ENCODE measurements around the gene CHP1. TPM values are rescaled to one million over a fixed set of nuclear protein-coding genes. Genes with fewer than 3 reads are reported as not detected.
"Not testable (repeated sequence)": the region's sequence is repeated elsewhere in the genome, so short reads cannot be mapped to it uniquely, and the experiment has no call there.

Gene CHP1
- total RNA-seq, 1 donor from 2014 or later, result 89.3 TPM

GRCh38 chr15:41307679-41308078 is 76.6 kb downstream of the CHP1 start:
- Mint-ChIP-seq H3K4me1 (ENCODE audit: low read depth) (peaks cover 9% of the 10 kb centered on the region), H3K4me3 (ENCODE audit: low read depth) (no peak overlapping the region), H3K36me3 (ENCODE audit: insufficient read depth) (peaks cover 2% of the 10 kb centered on the region), H3K27ac (no peak overlapping the region), H3K9me3 (ENCODE audit: low read depth) (no peaks in the 10 kb centered on the region), H3K27me3 (no peaks in the 10 kb centered on the region)
- DNase-seq (ENCODE audit: low spot score, unreplicated experiment), result no peak
- TF ChIP-seq, protein P1, sequence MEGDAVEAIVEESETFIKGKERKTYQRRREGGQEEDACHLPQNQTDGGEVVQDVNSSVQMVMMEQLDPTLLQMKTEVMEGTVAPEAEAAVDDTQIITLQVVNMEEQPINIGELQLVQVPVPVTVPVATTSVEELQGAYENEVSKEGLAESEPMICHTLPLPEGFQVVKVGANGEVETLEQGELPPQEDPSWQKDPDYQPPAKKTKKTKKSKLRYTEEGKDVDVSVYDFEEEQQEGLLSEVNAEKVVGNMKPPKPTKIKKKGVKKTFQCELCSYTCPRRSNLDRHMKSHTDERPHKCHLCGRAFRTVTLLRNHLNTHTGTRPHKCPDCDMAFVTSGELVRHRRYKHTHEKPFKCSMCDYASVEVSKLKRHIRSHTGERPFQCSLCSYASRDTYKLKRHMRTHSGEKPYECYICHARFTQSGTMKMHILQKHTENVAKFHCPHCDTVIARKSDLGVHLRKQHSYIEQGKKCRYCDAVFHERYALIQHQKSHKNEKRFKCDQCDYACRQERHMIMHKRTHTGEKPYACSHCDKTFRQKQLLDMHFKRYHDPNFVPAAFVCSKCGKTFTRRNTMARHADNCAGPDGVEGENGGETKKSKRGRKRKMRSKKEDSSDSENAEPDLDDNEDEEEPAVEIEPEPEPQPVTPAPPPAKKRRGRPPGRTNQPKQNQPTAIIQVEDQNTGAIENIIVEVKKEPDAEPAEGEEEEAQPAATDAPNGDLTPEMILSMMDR (IDR thresholded peaks at IDR 0.05; ENCODE audit: unreplicated experiment), result no peak

- H3K9me3 Mint-ChIP-seq (ENCODE audit: low read depth), result no peaks in the 10 kb centered on the region
- no peaks in the 10 kb centered on the region for H3K4me1 Mint-ChIP-seq (ENCODE audit: low read depth)
- H3K36me3 Mint-ChIP-seq (ENCODE audit: insufficient read depth), result peaks cover 5% of the 10 kb centered on the region
- TF ChIP-seq, protein P1 (IDR thresholded peaks at IDR 0.05; ENCODE audit: unreplicated experiment), result no peak
- no peak overlapping the region for H3K27ac Mint-ChIP-seq
- H3K27me3 Mint-ChIP-seq, result no peaks in the 10 kb centered on the region
- H3K4me3 Mint-ChIP-seq (ENCODE audit: low read depth), result no peak overlapping the region
- no peak for DNase-seq (ENCODE audit: low spot score, unreplicated experiment)
These were observed 78.3 kb downstream of the CHP1 start for GRCh38 chr15:41309226-41309905.

DNA sequence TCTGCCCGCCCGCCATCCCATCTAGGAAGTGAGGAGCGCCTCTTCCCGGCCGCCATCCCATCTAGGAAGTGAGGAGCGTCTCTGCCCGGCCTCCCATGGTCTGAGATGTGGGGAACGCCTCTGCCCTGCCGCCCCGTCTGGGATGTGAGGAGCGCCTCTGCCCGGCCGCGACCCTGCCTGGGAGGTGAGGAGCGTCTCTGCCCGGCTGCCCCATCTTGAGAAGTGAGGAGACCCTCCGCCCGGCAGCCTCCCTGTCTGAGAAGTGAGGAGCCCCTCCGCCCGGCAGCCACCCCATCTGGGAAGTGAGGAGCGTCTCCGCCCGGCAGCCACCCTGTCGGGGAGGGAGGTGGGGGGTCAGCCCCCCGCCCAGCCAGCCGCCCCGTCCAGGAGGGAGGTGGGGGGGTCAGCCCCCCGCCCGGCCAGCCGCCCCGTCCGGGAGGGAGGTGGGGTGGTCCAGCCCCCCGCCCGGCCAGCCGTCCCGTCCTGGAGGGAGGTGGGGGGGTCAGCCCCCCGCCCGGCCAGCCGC is 89.8 kb downstream of the CHP1 start:
- not testable (repeated sequence) for H3K4me1 Mint-ChIP-seq (ENCODE audit: low read depth); H3K9me3 Mint-ChIP-seq (ENCODE audit: low read depth); DNase-seq (ENCODE audit: low spot score, unreplicated experiment); H3K27ac Mint-ChIP-seq; H3K4me3 Mint-ChIP-seq (ENCODE audit: low read depth); H3K27me3 Mint-ChIP-seq
- H3K36me3 Mint-ChIP-seq (ENCODE audit: insufficient read depth), result peaks cover 12% of the 10 kb centered on the region

GRCh38 chr15:41323611-41324010 is 92.5 kb downstream of the CHP1 start:
- Mint-ChIP-seq H3K4me1 (ENCODE audit: low read depth) (no peaks in the 10 kb centered on the region), H3K36me3 (ENCODE audit: insufficient read depth) (peaks cover 8% of the 10 kb centered on the region), H3K9me3 (ENCODE audit: low read depth) (no peaks in the 10 kb centered on the region), H3K27ac (no peak overlapping the region), H3K27me3 (no peaks in the 10 kb centered on the region), H3K4me3 (ENCODE audit: low read depth) (no peak overlapping the region)
- no peak for DNase-seq (ENCODE audit: low spot score, unreplicated experiment)
- TF ChIP-seq, protein P1 (IDR thresholded peaks at IDR 0.05; ENCODE audit: unreplicated experiment), result no peak

DNA sequence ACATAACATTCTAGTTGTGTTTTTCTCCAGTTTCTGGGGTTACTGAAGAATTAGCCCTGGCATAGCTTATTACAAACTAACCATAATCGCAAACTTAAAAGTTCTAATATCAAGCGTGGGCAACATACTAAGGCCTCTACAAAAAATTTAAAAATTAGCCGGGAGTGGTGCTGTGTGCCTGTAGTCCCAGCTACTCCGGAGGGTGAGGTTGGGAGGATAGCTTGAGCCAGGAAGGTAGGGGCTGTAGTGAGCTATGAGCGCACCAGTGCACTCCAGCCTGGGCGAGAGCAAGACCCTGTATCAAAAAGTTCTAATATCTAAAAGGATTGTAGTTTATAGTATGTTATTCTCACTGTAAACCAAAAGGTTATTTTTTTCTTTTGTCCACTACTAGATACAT is 100.2 kb downstream of the CHP1 start:
- Mint-ChIP-seq H3K9me3 (ENCODE audit: low read depth) (no peaks in the 10 kb centered on the region), H3K4me1 (ENCODE audit: low read depth) (peaks cover 17% of the 10 kb centered on the region), H3K27ac (peak overlapping the region; percentile 92), H3K36me3 (ENCODE audit: insufficient read depth) (no peaks in the 10 kb centered on the region), H3K4me3 (ENCODE audit: low read depth) (peak overlapping the region; percentile 100), H3K27me3 (no peaks in the 10 kb centered on the region)
- no peak for DNase-seq (ENCODE audit: low spot score, unreplicated experiment)
- TF ChIP-seq, protein P1 (IDR thresholded peaks at IDR 0.05; ENCODE audit: unreplicated experiment), result no peak

Other genes with a start within 250 kb of the CHP1 start
- 25.9 and 28.1 TPM in 2 replicates for gene INO80, start 115.0 kb upstream of the CHP1 start, total RNA-seq
- not detected in 2 replicates for gene EXD1, start 511 bp upstream of the CHP1 start, total RNA-seq
- 9.5 and 9.7 TPM in 2 replicates for gene OIP5, start 101.3 kb downstream of the CHP1 start, total RNA-seq
- 63.9 and 69.2 TPM in 2 replicates for gene NUSAP1, start 101.6 kb downstream of the CHP1 start, total RNA-seq
- gene NDUFAF1, start 171.2 kb downstream of the CHP1 start, total RNA-seq, result 13.0 and 13.2 TPM in 2 replicates
- 58.7 and 59.1 TPM in 2 replicates for gene RTF1, start 185.8 kb downstream of the CHP1 start, total RNA-seq

All from progenitor cell of endocrine pancreas (in vitro differentiated cells).